NCI-H1930 (cell line): ENCODE data around the gene INTS6.

Experiments
- DNase-seq, 2 experiments: peaks; one replicate each; lab custom pipeline; 2025; lab: John Stamatoyannopoulos, UW

The INTS6 gene

GRCh38 chr13:51405176-51405575 is 47.7 kb downstream of the INTS6 start:
- DNase-seq: no peak

GRCh38 chr13:51397262-51397941 is 55.4 kb downstream of the INTS6 start:
- no peak for DNase-seq

- no peak for DNase-seq
Observed at GRCh38 chr13:51396352-51396751, 56.5 kb downstream of the INTS6 start.

- no peak for DNase-seq
Observed at GRCh38 chr13:51394724-51395123, 58.1 kb downstream of the INTS6 start.

GRCh38 chr13:51385114-51385513 is 67.7 kb downstream of the INTS6 start:
- no peak for DNase-seq

- no peak for DNase-seq
Observed at GRCh38 chr13:51380269-51380668, 72.6 kb downstream of the INTS6 start.

GRCh38 chr13:51373451-51373850 is 79.4 kb downstream of the INTS6 start:
- DNase-seq: no peak

GRCh38 chr13:51371768-51372399 is 81.0 kb downstream of the INTS6 start:
- DNase-seq: no peak

GRCh38 chr13:51370811-51371210 is 82.0 kb downstream of the INTS6 start:
- no peak for DNase-seq

- no peak for DNase-seq
Observed at GRCh38 chr13:51370116-51370515, 82.7 kb downstream of the INTS6 start.

- DNase-seq: no peak
Observed at GRCh38 chr13:51364404-51365008, 88.3 kb downstream of the INTS6 start.

GRCh38 chr13:51363625-51364024 is 89.2 kb downstream of the INTS6 start:
- no peak for DNase-seq

- no peak for DNase-seq
Observed at GRCh38 chr13:51361106-51361505, 91.7 kb downstream of the INTS6 start.

- no peak for DNase-seq
Observed at GRCh38 chr13:51360489-51360888, 92.3 kb downstream of the INTS6 start.

- no peak for DNase-seq
Observed at GRCh38 chr13:51359352-51359751, 93.5 kb downstream of the INTS6 start.

- no peak for DNase-seq
Observed at GRCh38 chr13:51357928-51358595, 94.8 kb downstream of the INTS6 start.

GRCh38 chr13:51355217-51355616 is 97.6 kb downstream of the INTS6 start:
- DNase-seq: no peak

- no peak for DNase-seq
Observed at GRCh38 chr13:51349016-51349415, 103.8 kb downstream of the INTS6 start.

GRCh38 chr13:51348069-51348967 is 104.5 kb downstream of the INTS6 start:
- no peak for DNase-seq

- no peak for DNase-seq
Observed at GRCh38 chr13:51347099-51347498, 105.7 kb downstream of the INTS6 start.

GRCh38 chr13:51346397-51346796 is 106.4 kb downstream of the INTS6 start:
- DNase-seq: no peak

GRCh38 chr13:51343475-51343874 is 109.4 kb downstream of the INTS6 start:
- DNase-seq: no peak
